WTC11 (cell line): ENCODE results near the gene GNPNAT1. TPM values are rescaled to one million over a fixed set of nuclear protein-coding genes. Genes with fewer than 3 reads are reported as not detected.

Experiments used
- ATAC-seq: fragments of 200-7000 bp; cut with Tn5 transposase; 2 replicates; pipeline ENCODE4 v1.10.0; 2021; ENCODE audit warnings: mild to moderate bottlenecking, moderate library complexity
- CTCF ChIA-PET: fragments of 300-600 bp; sonication (Branson Sonifier 250); formaldehyde crosslinking; loops from one replicate; lab custom pipeline; 2021; ENCODE audit warnings: antibody characterized with exemption; lab: Charles Lee
- POLR2A ChIA-PET: fragments of 350-600 bp; sonication (Branson Sonifier 250); formaldehyde crosslinking; loops from one replicate; lab custom pipeline; 2021; ENCODE audit warnings: antibody characterized with exemption; lab: Charles Lee
- DNase-seq: peaks from one replicate; pipeline ENCODE4 v3.0.0; 2021; ENCODE audit warnings: low spot score
- H3K27ac Mint-ChIP-seq: 2 replicates; pipeline ENCODE4 v1.8.0; 2021; ENCODE audit warnings: mixed read lengths
- H3K27me3 Mint-ChIP-seq: 2 replicates; pipeline ENCODE4 v1.8.0; 2021; ENCODE audit warnings: low read depth, mild to moderate bottlenecking, moderate library complexity, mixed read lengths
- H3K36me3 Mint-ChIP-seq: 2 replicates; pipeline ENCODE4 v1.8.0; 2021; ENCODE audit warnings: mixed read lengths
- H3K4me1 Mint-ChIP-seq: 2 replicates; pipeline ENCODE4 v1.8.0; 2022; ENCODE audit warnings: mixed read lengths
- H3K4me3 Mint-ChIP-seq: 2 replicates; pipeline ENCODE4 v1.8.0; 2021; ENCODE audit warnings: mild to moderate bottlenecking, moderate library complexity, mixed read lengths
- H3K9me3 Mint-ChIP-seq: 2 replicates; pipeline ENCODE4 v1.8.0; 2021; ENCODE audit warnings: mixed read lengths
- CBFB ChIP-seq: sonication (generic); formaldehyde crosslinking; IDR thresholded peaks from 2 replicates; pipeline ENCODE4 v1.8.1; 2022; ENCODE audit warnings: mild to moderate bottlenecking, low read depth, missing genetic modification reagents
- CREM ChIP-seq: sonication (generic); formaldehyde crosslinking; IDR thresholded peaks from 2 replicates; pipeline ENCODE4 v1.8.1; 2022; ENCODE audit warnings: mild to moderate bottlenecking, missing genetic modification reagents, moderate library complexity
- FOXP1 ChIP-seq: sonication (generic); formaldehyde crosslinking; IDR thresholded peaks from 2 replicates; pipeline ENCODE4 v1.8.0; 2022; ENCODE audit warnings: missing genetic modification reagents, mild to moderate bottlenecking, moderate library complexity, borderline replicate concordance
- GABPB1 ChIP-seq: sonication (generic); formaldehyde crosslinking; IDR thresholded peaks from 2 replicates; pipeline ENCODE4 v1.8.1; 2023; ENCODE audit warnings: mild to moderate bottlenecking, missing genetic modification reagents
- IRF1 ChIP-seq: sonication (generic); formaldehyde crosslinking; IDR thresholded peaks from 2 replicates; pipeline ENCODE4 v1.8.0; 2023; ENCODE audit warnings: missing genetic modification reagents
- IRF2 ChIP-seq: sonication (generic); formaldehyde crosslinking; IDR thresholded peaks from 2 replicates; pipeline ENCODE4 v1.8.0; 2022; ENCODE audit warnings: low read depth, missing genetic modification reagents, borderline replicate concordance
- KAT7 ChIP-seq: sonication (generic); formaldehyde crosslinking; IDR thresholded peaks from 2 replicates; pipeline ENCODE4 v1.8.1; 2023; ENCODE audit warnings: missing genetic modification reagents, mild to moderate bottlenecking, borderline replicate concordance
- MLX ChIP-seq: sonication (generic); formaldehyde crosslinking; IDR thresholded peaks from 2 replicates; pipeline ENCODE4 v1.8.1; 2023; ENCODE audit warnings: mild to moderate bottlenecking, missing genetic modification reagents, moderate library complexity
- MXD4 ChIP-seq: fragments of 250-450 bp; sonication (Bioruptor Pico); IDR thresholded peaks from 2 replicates; pipeline ENCODE4 v1.8.0; 2021; ENCODE audit warnings: mild to moderate bottlenecking, moderate library complexity, borderline replicate concordance
- NFE2L1 ChIP-seq: sonication (generic); formaldehyde crosslinking; IDR thresholded peaks from 2 replicates; pipeline ENCODE4 v1.8.1; 2023; ENCODE audit warnings: missing genetic modification reagents
- NFYB ChIP-seq: sonication (generic); formaldehyde crosslinking; conservative IDR thresholded peaks from 2 replicates; pipeline ENCODE4 v1.8.0; 2022; ENCODE audit warnings: low read depth, missing genetic modification reagents
- PRRX2 ChIP-seq: fragments of 250-450 bp; sonication (Bioruptor Pico); IDR thresholded peaks from 2 replicates; pipeline ENCODE4 v1.8.0; 2021; ENCODE audit warnings: mild to moderate bottlenecking
- RELA ChIP-seq: sonication (generic); formaldehyde crosslinking; IDR thresholded peaks from 2 replicates; pipeline ENCODE4 v1.8.1; 2022; ENCODE audit warnings: missing genetic modification reagents, mild to moderate bottlenecking, borderline replicate concordance
- RORB ChIP-seq: fragments of 250-450 bp; sonication (Bioruptor Pico); IDR thresholded peaks from 2 replicates; pipeline ENCODE4 v1.9.0; 2021; ENCODE audit warnings: mild to moderate bottlenecking
- SP1 ChIP-seq: sonication (generic); formaldehyde crosslinking; conservative IDR thresholded peaks from 2 replicates; pipeline ENCODE4 v1.8.1; 2022; ENCODE audit warnings: missing genetic modification reagents
- TCF7 ChIP-seq: sonication (generic); formaldehyde crosslinking; IDR thresholded peaks from 2 replicates; pipeline ENCODE4 v1.8.0; 2022; ENCODE audit warnings: mild to moderate bottlenecking, low read depth, missing genetic modification reagents, moderate library complexity
- TEAD1 ChIP-seq: sonication (generic); formaldehyde crosslinking; IDR thresholded peaks from 2 replicates; pipeline ENCODE4 v1.8.0; 2022; ENCODE audit warnings: mild to moderate bottlenecking, missing genetic modification reagents
- ZBTB21 ChIP-seq: sonication (generic); formaldehyde crosslinking; IDR thresholded peaks from 2 replicates; pipeline ENCODE4 v1.8.1; 2023; ENCODE audit warnings: mild to moderate bottlenecking, missing genetic modification reagents, borderline replicate concordance
- ZNF121 ChIP-seq: sonication (generic); formaldehyde crosslinking; IDR thresholded peaks from 2 replicates; pipeline ENCODE4 v1.8.0; 2023; ENCODE audit warnings: missing genetic modification reagents
- ZNF138 ChIP-seq: sonication (generic); formaldehyde crosslinking; conservative IDR thresholded peaks from 2 replicates; pipeline ENCODE4 v1.8.1; 2022; ENCODE audit warnings: mild to moderate bottlenecking, moderate library complexity, missing genetic modification reagents
- ZNF232 ChIP-seq: sonication (generic); formaldehyde crosslinking; IDR thresholded peaks from 2 replicates; pipeline ENCODE4 v1.8.0; 2022; ENCODE audit warnings: mild to moderate bottlenecking, missing genetic modification reagents
- ZNF396 ChIP-seq: fragments of 250-450 bp; sonication (Bioruptor Pico); IDR thresholded peaks from 2 replicates; pipeline ENCODE4 v1.8.0; 2021; ENCODE audit warnings: mild to moderate bottlenecking, moderate library complexity, borderline replicate concordance
- total RNA-seq: library from RNA; stranded (reverse); gene quantifications from 3 replicates; pipeline ENCODE4 v1.2.3, GENCODE V29; 2021
- TF ChIP-seq, protein P1 (sequence below): fragments of 250-450 bp; sonication (Bioruptor Pico); IDR thresholded peaks from 2 replicates; pipeline ENCODE4 v2.1.2; 2022; ENCODE audit warnings: mild to moderate bottlenecking, moderate library complexity
- TF ChIP-seq, protein P2 (sequence below): fragments of 200-600 bp; IDR thresholded peaks from 2 replicates; pipeline ENCODE4 v1.8.0; 2022; ENCODE audit warnings: antibody characterized with exemption
- TF ChIP-seq, protein P3 (sequence below): sonication (generic); formaldehyde crosslinking; IDR thresholded peaks from 2 replicates; pipeline ENCODE4 v1.8.1; 2022; ENCODE audit warnings: mild to moderate bottlenecking, moderate library complexity, missing genetic modification reagents

Gene GNPNAT1
- total RNA-seq, 1 experiment from 2014 or later = 43.5 TPM

DNA sequence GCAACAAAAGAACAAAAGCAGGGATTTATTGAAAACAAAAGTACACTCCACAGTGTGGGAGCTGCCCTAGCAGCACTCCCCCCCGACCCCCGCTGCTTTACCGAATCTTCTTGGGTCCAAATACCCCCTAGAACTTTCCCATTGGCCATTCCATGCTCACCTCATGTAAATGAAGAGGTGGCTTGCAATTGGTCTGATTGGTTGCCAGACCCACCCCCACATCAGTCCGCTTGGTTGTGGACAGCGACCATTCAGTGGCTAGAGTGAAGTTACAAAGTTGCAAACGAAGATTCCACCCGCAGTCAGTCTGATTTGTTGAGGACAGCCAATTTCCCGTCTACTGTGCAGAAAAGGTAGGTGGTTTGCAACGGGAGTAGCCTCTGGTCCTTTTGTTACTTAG is 57.6 kb downstream of the GNPNAT1 start (continued):
- TF ChIP-seq RELA (CRISPR knock-in tag) (no peak), ZNF121 (no peak), IRF1 (CRISPR knock-in tag) (no peak)
- TF ChIP-seq, all 79 proteins: peak for 0

GRCh38 chr14:52730709-52731111 is 60.7 kb downstream of the GNPNAT1 start:
- POLR2A ChIA-PET = interaction anchor here (0.6 to 2.1 kb wide), 3 partner anchors 60 to 179 kb away, joined by 3 to 19 read pairs (median 4); partner anchors contain the start of genes GNPNAT1, GPR137C and TXNDC16
- CTCF ChIA-PET = interaction anchor here (0.5 kb wide), 1 partner anchor 1870 kb away, joined by 3 read pairs; no protein-coding TSS in a partner anchor
- peak overlapping the region; percentile 99 for H3K4me3 Mint-ChIP-seq
- peaks cover 46% of the 10 kb centered on the region for H3K4me1 Mint-ChIP-seq
- no peaks in the 10 kb centered on the region for H3K27me3 Mint-ChIP-seq
- H3K36me3 Mint-ChIP-seq = peaks cover 20% of the 10 kb centered on the region
- ATAC-seq = no peak
- DNase-seq = no peak
- peaks cover 5% of the 10 kb centered on the region for H3K9me3 Mint-ChIP-seq
- H3K27ac Mint-ChIP-seq = peak overlapping the region; percentile 98
- TF ChIP-seq TCF7 (CRISPR knock-in tag) (no peak), ZNF138 (no peak)
- TF ChIP-seq, protein P1, sequence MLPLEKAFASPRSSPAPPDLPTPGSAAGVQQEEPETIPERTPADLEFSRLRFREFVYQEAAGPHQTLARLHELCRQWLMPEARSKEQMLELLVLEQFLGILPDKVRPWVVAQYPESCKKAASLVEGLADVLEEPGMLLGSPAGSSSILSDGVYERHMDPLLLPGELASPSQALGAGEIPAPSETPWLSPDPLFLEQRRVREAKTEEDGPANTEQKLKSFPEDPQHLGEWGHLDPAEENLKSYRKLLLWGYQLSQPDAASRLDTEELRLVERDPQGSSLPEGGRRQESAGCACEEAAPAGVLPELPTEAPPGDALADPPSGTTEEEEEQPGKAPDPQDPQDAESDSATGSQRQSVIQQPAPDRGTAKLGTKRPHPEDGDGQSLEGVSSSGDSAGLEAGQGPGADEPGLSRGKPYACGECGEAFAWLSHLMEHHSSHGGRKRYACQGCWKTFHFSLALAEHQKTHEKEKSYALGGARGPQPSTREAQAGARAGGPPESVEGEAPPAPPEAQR (CRISPR knock-in tag) = no peak
- TF ChIP-seq, all 79 proteins: peak for 0

- peak; percentile 100 for DNase-seq
- peaks cover 20% of the 10 kb centered on the region for H3K36me3 Mint-ChIP-seq
- ChIA-PET POLR2A (interaction anchor here (0.6 to 1.7 kb wide), 7 partner anchors 13 to 178 kb away, joined by 3 to 19 read pairs (median 5); partner anchors contain the start of genes ERO1A, GNPNAT1, GPR137C and TXNDC16), CTCF (interaction anchor here (0.5 to 1.9 kb wide), 5 partner anchors 47 to 1870 kb away, joined by 3 to 6 read pairs (median 3); no protein-coding TSS in a partner anchor)
- H3K27me3 Mint-ChIP-seq = no peaks in the 10 kb centered on the region
- ATAC-seq = peak; percentile 95
- peaks cover 5% of the 10 kb centered on the region for H3K9me3 Mint-ChIP-seq
- peak within 1 kb of the TSS; percentile 100 for H3K27ac Mint-ChIP-seq
- peaks cover 40% of the 10 kb centered on the region for H3K4me1 Mint-ChIP-seq
- peak within 1 kb of the TSS; percentile 99 for H3K4me3 Mint-ChIP-seq
- 0 out of 2 replicates have a peak, but pooled peaks have one; percentile 43 for TF ChIP-seq CREM
- peak; percentile 49 for TF ChIP-seq NFYB (CRISPR knock-in tag)
- TF ChIP-seq RORB (CRISPR knock-in tag) = no peak
- no peak for TF ChIP-seq MXD4
- TF ChIP-seq FOXP1 (CRISPR knock-in tag) = peak; percentile 22; the same call in 1 of the 2 replicates
- TF ChIP-seq, protein P2, sequence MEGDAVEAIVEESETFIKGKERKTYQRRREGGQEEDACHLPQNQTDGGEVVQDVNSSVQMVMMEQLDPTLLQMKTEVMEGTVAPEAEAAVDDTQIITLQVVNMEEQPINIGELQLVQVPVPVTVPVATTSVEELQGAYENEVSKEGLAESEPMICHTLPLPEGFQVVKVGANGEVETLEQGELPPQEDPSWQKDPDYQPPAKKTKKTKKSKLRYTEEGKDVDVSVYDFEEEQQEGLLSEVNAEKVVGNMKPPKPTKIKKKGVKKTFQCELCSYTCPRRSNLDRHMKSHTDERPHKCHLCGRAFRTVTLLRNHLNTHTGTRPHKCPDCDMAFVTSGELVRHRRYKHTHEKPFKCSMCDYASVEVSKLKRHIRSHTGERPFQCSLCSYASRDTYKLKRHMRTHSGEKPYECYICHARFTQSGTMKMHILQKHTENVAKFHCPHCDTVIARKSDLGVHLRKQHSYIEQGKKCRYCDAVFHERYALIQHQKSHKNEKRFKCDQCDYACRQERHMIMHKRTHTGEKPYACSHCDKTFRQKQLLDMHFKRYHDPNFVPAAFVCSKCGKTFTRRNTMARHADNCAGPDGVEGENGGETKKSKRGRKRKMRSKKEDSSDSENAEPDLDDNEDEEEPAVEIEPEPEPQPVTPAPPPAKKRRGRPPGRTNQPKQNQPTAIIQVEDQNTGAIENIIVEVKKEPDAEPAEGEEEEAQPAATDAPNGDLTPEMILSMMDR = no peak
- TF ChIP-seq ZNF138 = 0 out of 2 replicates have a peak, but pooled peaks have one; percentile 23
- TF ChIP-seq ZNF232 (CRISPR knock-in tag) = 0 out of 2 replicates have a peak, but pooled peaks have one; percentile 26
- TF ChIP-seq PRRX2 = no peak
- peak; percentile 79 for TF ChIP-seq ZBTB21 (CRISPR knock-in tag)
- TF ChIP-seq MLX (CRISPR knock-in tag) = no peak
- 0 out of 2 replicates have a peak, but pooled peaks have one; percentile 52 for TF ChIP-seq KAT7 (CRISPR knock-in tag)
- peak; percentile 96 for TF ChIP-seq SP1
- TF ChIP-seq, protein P3, sequence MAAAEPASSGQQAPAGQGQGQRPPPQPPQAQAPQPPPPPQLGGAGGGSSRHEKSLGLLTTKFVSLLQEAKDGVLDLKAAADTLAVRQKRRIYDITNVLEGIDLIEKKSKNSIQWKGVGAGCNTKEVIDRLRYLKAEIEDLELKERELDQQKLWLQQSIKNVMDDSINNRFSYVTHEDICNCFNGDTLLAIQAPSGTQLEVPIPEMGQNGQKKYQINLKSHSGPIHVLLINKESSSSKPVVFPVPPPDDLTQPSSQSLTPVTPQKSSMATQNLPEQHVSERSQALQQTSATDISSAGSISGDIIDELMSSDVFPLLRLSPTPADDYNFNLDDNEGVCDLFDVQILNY (CRISPR knock-in tag) = peak; percentile 86
- TF ChIP-seq TEAD1 = peak; percentile 7; the same call in 1 of the 2 replicates
- no peak for TF ChIP-seq ZNF396 (CRISPR knock-in tag)
- TF ChIP-seq CBFB = peak; percentile 53; the same call in 1 of the 2 replicates
- TF ChIP-seq GABPB1 = 0 out of 2 replicates have a peak, but pooled peaks have one; percentile 31
- 0 out of 2 replicates have a peak, but pooled peaks have one; percentile 19 for TF ChIP-seq NFE2L1 (CRISPR knock-in tag)
- no peak for TF ChIP-seq IRF2 (CRISPR knock-in tag)
Observed at GRCh38 chr14:52729925-52730708, 61.3 kb downstream of the GNPNAT1 start, which contains the start of gene STYX. STYX (plus strand) TSS chr14:52730166; CDS start chr14:52730475, 309 bp downstream.
